ENCODE results near the gene HMGXB3. TPM values are rescaled to one million over a fixed set of nuclear protein-coding genes. Genes with fewer than 3 reads are reported as not detected.

The HMGXB3 gene
- total RNA-seq, 1 experiment from 2014 or later, result 43.8 TPM

GRCh38 chr5:150059623-150060022 lies 59.1 kb downstream of the HMGXB3 start:
- H3K36me3 Mint-ChIP-seq (ENCODE audit: insufficient read depth, unreplicated experiment), result peaks cover 25% of the 10 kb centered on the region
- H3K36me3 ChIP-seq (ENCODE audit: control insufficient read depth, insufficient read depth, low read length), result no peaks in the 10 kb centered on the region; the same call in 1 of the 2 replicates
- ChIA-PET POLR2A (interaction anchor here (0.5 kb wide), 1 partner anchor 37 kb away, joined by 9 read pairs; no protein-coding TSS in a partner anchor), CTCF (no interaction called here)
- H3K9me3 Mint-ChIP-seq (ENCODE audit: unreplicated experiment), result no peaks in the 10 kb centered on the region
- H3K4me3 ChIP-seq (ENCODE audit: low read depth, low read length), result no peak overlapping the region
- H3K27ac Mint-ChIP-seq (ENCODE audit: unreplicated experiment), result no peak overlapping the region
- DNase-seq, result no peak
- H3K4me1 ChIP-seq, result peaks cover 6% of the 10 kb centered on the region; the same call in 1 of the 2 replicates
- H3K4me3 Mint-ChIP-seq (ENCODE audit: unreplicated experiment), result no peak overlapping the region
- peaks cover 6% of the 10 kb centered on the region for H3K4me1 Mint-ChIP-seq (ENCODE audit: low read depth, unreplicated experiment)
- intact Hi-C loops (cut with micrococcal nuclease; ENCODE audit: unreplicated experiment), result loop anchor here (5.0 kb wide), 1 partner anchor 53 kb away; no protein-coding TSS in a partner anchor
- no peaks in the 10 kb centered on the region for H3K27me3 Mint-ChIP-seq (ENCODE audit: insufficient read depth, unreplicated experiment)
- H3K27me3 ChIP-seq (replicated peaks; ENCODE audit: control insufficient read depth, insufficient read depth, low read length), result no peaks in the 10 kb centered on the region
- no peak for TF ChIP-seq CTCF (IDR thresholded peaks at IDR 0.05; ENCODE audit: insufficient read depth in 1 of 2, low read depth in 1 of 2, low read length in 1 of 2, severe bottlenecking in 1 of 2, unreplicated experiment in 1 of 2)
- BruUV-seq (replicated peaks), result no TSS peak
- no peaks in the 10 kb centered on the region for H3K9me3 ChIP-seq

- ChIA-PET POLR2A (no interaction called here), CTCF (no interaction called here)
- DNase-seq, result no peak
- Histone ChIP-seq H3K9me3 (no peaks in the 10 kb centered on the region), H3K27me3 (replicated peaks; ENCODE audit: control insufficient read depth, insufficient read depth, low read length) (no peaks in the 10 kb centered on the region), H3K4me3 (ENCODE audit: low read depth, low read length) (no peak overlapping the region), H3K36me3 (ENCODE audit: control insufficient read depth, insufficient read depth, low read length) (no peaks in the 10 kb centered on the region; the same call in 1 of the 2 replicates), H3K4me1 (peaks cover 6% of the 10 kb centered on the region; the same call in 1 of the 2 replicates)
- Mint-ChIP-seq H3K36me3 (ENCODE audit: insufficient read depth, unreplicated experiment) (peaks cover 20% of the 10 kb centered on the region), H3K27ac (ENCODE audit: unreplicated experiment) (peak overlapping the region; percentile 26), H3K4me1 (ENCODE audit: low read depth, unreplicated experiment) (peaks cover 6% of the 10 kb centered on the region), H3K4me3 (ENCODE audit: unreplicated experiment) (no peak overlapping the region), H3K9me3 (ENCODE audit: unreplicated experiment) (no peaks in the 10 kb centered on the region), H3K27me3 (ENCODE audit: insufficient read depth, unreplicated experiment) (no peaks in the 10 kb centered on the region)
- intact Hi-C loops (cut with micrococcal nuclease; ENCODE audit: unreplicated experiment), result no loop called here
- no TSS peak for BruUV-seq (replicated peaks)
- no peak for TF ChIP-seq CTCF (IDR thresholded peaks at IDR 0.05; ENCODE audit: insufficient read depth in 1 of 2, low read depth in 1 of 2, low read length in 1 of 2, severe bottlenecking in 1 of 2, unreplicated experiment in 1 of 2)
Observed at GRCh38 chr5:150060471-150060870, 59.9 kb downstream of the HMGXB3 start.

- BruUV-seq (replicated peaks), result no TSS peak
- no peaks in the 10 kb centered on the region for H3K27me3 Mint-ChIP-seq (ENCODE audit: insufficient read depth, unreplicated experiment)
- peaks cover 6% of the 10 kb centered on the region for H3K4me1 Mint-ChIP-seq (ENCODE audit: low read depth, unreplicated experiment)
- no peak overlapping the region for H3K4me3 ChIP-seq (ENCODE audit: low read depth, low read length)
- H3K9me3 Mint-ChIP-seq (ENCODE audit: unreplicated experiment), result no peaks in the 10 kb centered on the region
- H3K9me3 ChIP-seq, result no peaks in the 10 kb centered on the region
- no peak for TF ChIP-seq CTCF (IDR thresholded peaks at IDR 0.05; ENCODE audit: insufficient read depth in 1 of 2, low read depth in 1 of 2, low read length in 1 of 2, severe bottlenecking in 1 of 2, unreplicated experiment in 1 of 2)
- no peak overlapping the region for H3K4me3 Mint-ChIP-seq (ENCODE audit: unreplicated experiment)
- H3K36me3 ChIP-seq (ENCODE audit: control insufficient read depth, insufficient read depth, low read length), result no peaks in the 10 kb centered on the region
- no peaks in the 10 kb centered on the region for H3K27me3 ChIP-seq (replicated peaks; ENCODE audit: control insufficient read depth, insufficient read depth, low read length)
- ChIA-PET POLR2A (no interaction called here), CTCF (no interaction called here)
- no peak for DNase-seq
- peaks cover 17% of the 10 kb centered on the region for H3K36me3 Mint-ChIP-seq (ENCODE audit: insufficient read depth, unreplicated experiment)
- H3K27ac Mint-ChIP-seq (ENCODE audit: unreplicated experiment), result no peak overlapping the region
- H3K4me1 ChIP-seq, result peaks cover 6% of the 10 kb centered on the region; the same call in 1 of the 2 replicates
- intact Hi-C loops (cut with micrococcal nuclease; ENCODE audit: unreplicated experiment), result no loop called here
Observed at GRCh38 chr5:150061538-150061995, 61.0 kb downstream of the HMGXB3 start.
